Measurements from ENCODE around the gene ZNF280A.
"Not testable (repeated sequence)": the region's sequence is repeated elsewhere in the genome, so short reads cannot be mapped to it uniquely, and the experiment has no call there.

DNA sequence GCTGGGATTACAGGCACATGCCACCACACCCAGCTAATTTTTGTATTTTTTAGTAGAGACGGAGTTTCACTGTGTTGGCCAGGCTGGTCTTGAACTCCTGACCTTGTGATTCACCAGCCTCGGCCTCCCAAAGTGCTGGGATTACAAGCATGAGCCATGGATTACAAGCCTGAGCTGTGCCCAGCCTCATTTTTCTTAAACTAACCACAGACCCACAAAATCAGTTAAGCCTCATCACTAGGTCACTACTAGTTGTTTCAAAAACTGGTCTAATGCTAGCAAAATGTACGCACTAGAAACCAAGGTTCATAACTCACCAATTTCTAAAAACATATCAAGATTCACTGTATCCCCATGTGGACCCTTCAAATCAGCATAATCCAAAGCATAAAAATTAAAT lies 28.5 kb downstream of the ZNF280A start:
- TF ChIP-seq, protein P1, sequence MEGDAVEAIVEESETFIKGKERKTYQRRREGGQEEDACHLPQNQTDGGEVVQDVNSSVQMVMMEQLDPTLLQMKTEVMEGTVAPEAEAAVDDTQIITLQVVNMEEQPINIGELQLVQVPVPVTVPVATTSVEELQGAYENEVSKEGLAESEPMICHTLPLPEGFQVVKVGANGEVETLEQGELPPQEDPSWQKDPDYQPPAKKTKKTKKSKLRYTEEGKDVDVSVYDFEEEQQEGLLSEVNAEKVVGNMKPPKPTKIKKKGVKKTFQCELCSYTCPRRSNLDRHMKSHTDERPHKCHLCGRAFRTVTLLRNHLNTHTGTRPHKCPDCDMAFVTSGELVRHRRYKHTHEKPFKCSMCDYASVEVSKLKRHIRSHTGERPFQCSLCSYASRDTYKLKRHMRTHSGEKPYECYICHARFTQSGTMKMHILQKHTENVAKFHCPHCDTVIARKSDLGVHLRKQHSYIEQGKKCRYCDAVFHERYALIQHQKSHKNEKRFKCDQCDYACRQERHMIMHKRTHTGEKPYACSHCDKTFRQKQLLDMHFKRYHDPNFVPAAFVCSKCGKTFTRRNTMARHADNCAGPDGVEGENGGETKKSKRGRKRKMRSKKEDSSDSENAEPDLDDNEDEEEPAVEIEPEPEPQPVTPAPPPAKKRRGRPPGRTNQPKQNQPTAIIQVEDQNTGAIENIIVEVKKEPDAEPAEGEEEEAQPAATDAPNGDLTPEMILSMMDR (IDR thresholded peaks at IDR 0.05), result not testable (repeated sequence)
- not testable (repeated sequence) for TF ChIP-seq POLR2AphosphoS5 (IDR thresholded peaks at IDR 0.05)
